ENCODE measurements around the gene ANKRD17.

The ANKRD17 gene

DNA sequence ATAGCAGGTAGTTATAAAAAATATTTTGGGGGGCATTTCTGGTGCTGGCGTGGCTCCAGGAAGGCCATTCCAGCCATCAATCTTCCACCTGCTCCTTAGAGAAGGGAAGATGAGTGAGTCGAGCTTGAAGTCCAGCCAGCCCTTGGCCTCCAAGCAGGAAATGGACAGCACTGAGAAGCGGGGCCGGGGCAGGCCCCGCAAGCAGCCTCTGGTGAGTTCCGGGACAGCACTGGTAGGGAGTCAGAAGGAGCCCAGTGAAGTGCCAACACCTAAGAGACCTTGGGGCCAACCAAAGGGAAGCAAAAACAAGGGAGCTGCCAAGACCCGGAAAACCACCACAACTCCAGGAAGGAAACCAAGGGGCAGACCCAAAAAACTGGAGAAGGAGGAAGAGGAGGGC, 159.9 kb downstream of the ANKRD17 start:
- Histone ChIP-seq H3K27me3 (replicated peaks; ENCODE audit: insufficient read depth, low read length) (no peaks in the 10 kb centered on the region), H4K20me1 (ENCODE audit: insufficient read depth, low read length) (no peaks in the 10 kb centered on the region), H3K4me2 (ENCODE audit: low read depth, low read length) (no peak overlapping the region), H3K9ac (ENCODE audit: low read length) (no peak overlapping the region), H3K36me3 (replicated peaks; ENCODE audit: insufficient read depth, low read length) (0 out of 2 replicates have a peak, but pooled peaks cover 4% of the 10 kb centered on the region), H3K9me2 (replicated peaks; ENCODE audit: insufficient read depth, low read length) (no peaks in the 10 kb centered on the region), H3K9me3 (replicated peaks; ENCODE audit: insufficient read depth, low read length) (no peaks in the 10 kb centered on the region), H2AFZ (ENCODE audit: low read length) (no peak overlapping the region), H3K4me1 (ENCODE audit: low read length) (no peaks in the 10 kb centered on the region), H3K4me3 (ENCODE audit: low read length) (no peak overlapping the region), H3K79me2 (ENCODE audit: low read length) (0 out of 2 replicates have a peak, but pooled peaks cover under 1% of the 10 kb centered on the region), H3F3A (ENCODE audit: insufficient read depth, low read length) (no peaks in the 10 kb centered on the region), H3K27ac (ENCODE audit: low read length) (no peak overlapping the region)
- DNase-seq, result no peak
- no peak for TF ChIP-seq EZH2 (optimal IDR thresholded peaks at IDR 0.05; ENCODE audit: low read depth, low read length)
- TF ChIP-seq, protein P1, sequence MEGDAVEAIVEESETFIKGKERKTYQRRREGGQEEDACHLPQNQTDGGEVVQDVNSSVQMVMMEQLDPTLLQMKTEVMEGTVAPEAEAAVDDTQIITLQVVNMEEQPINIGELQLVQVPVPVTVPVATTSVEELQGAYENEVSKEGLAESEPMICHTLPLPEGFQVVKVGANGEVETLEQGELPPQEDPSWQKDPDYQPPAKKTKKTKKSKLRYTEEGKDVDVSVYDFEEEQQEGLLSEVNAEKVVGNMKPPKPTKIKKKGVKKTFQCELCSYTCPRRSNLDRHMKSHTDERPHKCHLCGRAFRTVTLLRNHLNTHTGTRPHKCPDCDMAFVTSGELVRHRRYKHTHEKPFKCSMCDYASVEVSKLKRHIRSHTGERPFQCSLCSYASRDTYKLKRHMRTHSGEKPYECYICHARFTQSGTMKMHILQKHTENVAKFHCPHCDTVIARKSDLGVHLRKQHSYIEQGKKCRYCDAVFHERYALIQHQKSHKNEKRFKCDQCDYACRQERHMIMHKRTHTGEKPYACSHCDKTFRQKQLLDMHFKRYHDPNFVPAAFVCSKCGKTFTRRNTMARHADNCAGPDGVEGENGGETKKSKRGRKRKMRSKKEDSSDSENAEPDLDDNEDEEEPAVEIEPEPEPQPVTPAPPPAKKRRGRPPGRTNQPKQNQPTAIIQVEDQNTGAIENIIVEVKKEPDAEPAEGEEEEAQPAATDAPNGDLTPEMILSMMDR (IDR thresholded peaks at IDR 0.05; ENCODE audit: low read length), result no peak
- no peak for TF ChIP-seq EZH2phosphoT487 (IDR thresholded peaks at IDR 0.05; ENCODE audit: low read length)

DNA sequence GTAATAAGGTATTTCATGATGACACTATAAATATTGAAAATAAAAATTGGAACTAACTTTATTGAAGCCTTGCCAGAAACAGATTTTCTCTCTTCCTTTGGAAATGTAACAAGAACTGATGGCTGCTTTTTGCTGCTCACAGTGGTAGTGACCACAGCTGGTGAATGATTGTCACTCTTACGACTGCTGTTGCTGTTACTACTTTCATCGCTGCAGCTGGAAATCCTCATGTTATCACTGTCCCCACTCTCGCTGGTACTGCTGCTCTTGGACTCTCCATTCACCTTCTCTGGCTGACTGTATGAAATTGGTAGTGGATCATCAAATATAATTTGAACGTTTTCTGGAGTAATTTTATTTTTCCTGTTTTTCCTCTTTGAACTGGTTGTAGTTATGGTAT, 160.6 kb downstream of the ANKRD17 start:
- H3K27me3 ChIP-seq (replicated peaks; ENCODE audit: insufficient read depth, low read length), result no peaks in the 10 kb centered on the region
- no peak for TF ChIP-seq EZH2phosphoT487 (IDR thresholded peaks at IDR 0.05; ENCODE audit: low read length)
- TF ChIP-seq, protein P1 (IDR thresholded peaks at IDR 0.05; ENCODE audit: low read length), result no peak
- no peak for TF ChIP-seq EZH2 (optimal IDR thresholded peaks at IDR 0.05; ENCODE audit: low read depth, low read length)
- H3K36me3 ChIP-seq (replicated peaks; ENCODE audit: insufficient read depth, low read length), result 0 out of 2 replicates have a peak, but pooled peaks cover 4% of the 10 kb centered on the region
- no peaks in the 10 kb centered on the region for H3K9me2 ChIP-seq (replicated peaks; ENCODE audit: insufficient read depth, low read length)
- H4K20me1 ChIP-seq (ENCODE audit: insufficient read depth, low read length), result no peaks in the 10 kb centered on the region
- no peak overlapping the region for H2AFZ ChIP-seq (ENCODE audit: low read length)
- DNase-seq, result no peak
- no peak overlapping the region for H3K27ac ChIP-seq (ENCODE audit: low read length)
- no peak overlapping the region for H3K4me3 ChIP-seq (ENCODE audit: low read length)
- no peaks in the 10 kb centered on the region for H3F3A ChIP-seq (ENCODE audit: insufficient read depth, low read length)
- H3K4me2 ChIP-seq (ENCODE audit: low read depth, low read length), result no peak overlapping the region
- H3K9me3 ChIP-seq (replicated peaks; ENCODE audit: insufficient read depth, low read length), result no peaks in the 10 kb centered on the region
- no peak overlapping the region for H3K9ac ChIP-seq (ENCODE audit: low read length)
- H3K79me2 ChIP-seq (ENCODE audit: low read length), result 0 out of 2 replicates have a peak, but pooled peaks cover 2% of the 10 kb centered on the region
- H3K4me1 ChIP-seq (ENCODE audit: low read length), result no peaks in the 10 kb centered on the region

DNA sequence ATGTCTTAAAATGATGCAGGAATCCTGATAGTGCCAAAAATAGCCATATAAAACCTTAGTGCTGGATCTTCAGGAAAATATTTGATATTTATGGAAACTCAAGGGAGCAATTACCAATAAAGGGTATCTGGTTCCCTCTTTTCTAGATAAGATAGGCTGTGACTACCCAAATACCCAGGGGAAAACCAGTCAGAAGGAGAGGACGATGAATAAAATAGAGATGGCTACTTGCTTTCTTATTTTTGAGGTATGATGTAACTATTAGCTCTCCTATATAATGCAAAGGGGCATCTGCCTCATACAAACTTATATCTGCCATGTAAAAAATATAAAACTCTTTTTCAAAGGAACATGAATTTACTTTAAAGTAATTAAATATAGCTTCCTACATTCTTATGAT, 165.7 kb downstream of the ANKRD17 start:
- H3K4me2 ChIP-seq (ENCODE audit: low read depth, low read length), result no peak overlapping the region
- H3K36me3 ChIP-seq (replicated peaks; ENCODE audit: insufficient read depth, low read length), result 0 out of 2 replicates have a peak, but pooled peaks cover 2% of the 10 kb centered on the region
- H3K4me3 ChIP-seq (ENCODE audit: low read length), result no peak overlapping the region
- H3K4me1 ChIP-seq (ENCODE audit: low read length), result no peaks in the 10 kb centered on the region
- no peaks in the 10 kb centered on the region for H3K9me2 ChIP-seq (replicated peaks; ENCODE audit: insufficient read depth, low read length)
- no peaks in the 10 kb centered on the region for H4K20me1 ChIP-seq (ENCODE audit: insufficient read depth, low read length)
- TF ChIP-seq, protein P1 (IDR thresholded peaks at IDR 0.05; ENCODE audit: low read length), result no peak
- TF ChIP-seq EZH2phosphoT487 (IDR thresholded peaks at IDR 0.05; ENCODE audit: low read length) (no peak), EZH2 (optimal IDR thresholded peaks at IDR 0.05; ENCODE audit: low read depth, low read length) (no peak)
- DNase-seq, result no peak
- no peak overlapping the region for H2AFZ ChIP-seq (ENCODE audit: low read length)
- no peak overlapping the region for H3K27ac ChIP-seq (ENCODE audit: low read length)
- no peak overlapping the region for H3K9ac ChIP-seq (ENCODE audit: low read length)
- H3F3A ChIP-seq (ENCODE audit: insufficient read depth, low read length), result no peaks in the 10 kb centered on the region
- peaks cover 12% of the 10 kb centered on the region; the same call in 1 of the 2 replicates for H3K79me2 ChIP-seq (ENCODE audit: low read length)
- H3K9me3 ChIP-seq (replicated peaks; ENCODE audit: insufficient read depth, low read length), result no peaks in the 10 kb centered on the region
- H3K27me3 ChIP-seq (replicated peaks; ENCODE audit: insufficient read depth, low read length), result no peaks in the 10 kb centered on the region

Measured in MM.1S (cell line).